SU-DHL-6 (cell line): ENCODE results near the gene COQ8B.
"Not testable (repeated sequence)": the region's sequence is repeated elsewhere in the genome, so short reads cannot be mapped to it uniquely, and the experiment has no call there.

Source experiments
- H2AFZ ChIP-seq: fragments of 200-600 bp; sonication (generic); 2 replicates; pipeline ENCODE4 v1.6.1; 2014; ENCODE audit warnings: low read depth, mild to moderate bottlenecking, moderate library complexity, mixed read lengths, antibody characterized with exemption, low read length; ENCODE audit not compliant: severe bottlenecking
- H3F3A ChIP-seq: fragments of 200-600 bp; shearing (Covaris generic); 2 replicates; pipeline ENCODE4 v1.6.0; 2016; ENCODE audit warnings: antibody characterized with exemption, mild to moderate bottlenecking; ENCODE audit not compliant: insufficient read depth
- H3K27ac ChIP-seq: fragments of 200-600 bp; sonication (generic); 2 replicates; pipeline ENCODE4 v1.5.1; 2016; ENCODE audit warnings: low read depth, mild to moderate bottlenecking, low read length, moderate library complexity, mixed read lengths
- H3K27me3 ChIP-seq: fragments of 200-600 bp; sonication (generic), shearing (Covaris generic); 2 replicates; pipeline ENCODE4 v1.6.0; 2014; ENCODE audit warnings: mild to moderate bottlenecking, low read length
- H3K36me3 ChIP-seq: fragments of 200-600 bp; sonication (generic); 2 replicates; pipeline ENCODE4 v1.6.1; 2014; ENCODE audit warnings: mild to moderate bottlenecking, low read length, mixed read lengths
- H3K4me2 ChIP-seq: fragments of 300-600, 200-600 bp; shearing (Covaris generic), sonication (generic); 2 replicates; pipeline ENCODE4 v1.6.0; 2014; ENCODE audit warnings: low read length, low read depth, mild to moderate bottlenecking; ENCODE audit not compliant: poor library complexity, severe bottlenecking
- H3K4me3 ChIP-seq: fragments of 200-600 bp; sonication (generic); 2 replicates; pipeline ENCODE4 v1.5.1; 2014; ENCODE audit warnings: antibody characterized with exemption, low read length, mild to moderate bottlenecking, mixed read lengths; ENCODE audit not compliant: insufficient read depth, poor library complexity, severe bottlenecking
- H3K79me2 ChIP-seq: fragments of 200-600 bp; sonication (generic); 2 replicates; pipeline ENCODE4 v1.6.1; 2014; ENCODE audit warnings: mild to moderate bottlenecking, low read length, moderate library complexity; ENCODE audit not compliant: insufficient read depth
- H3K9ac ChIP-seq: fragments of 200-600 bp; sonication (generic); 2 replicates; pipeline ENCODE4 v1.7.0; 2014; ENCODE audit warnings: mild to moderate bottlenecking, low read length
- H3K9me2 ChIP-seq: fragments of 200-600 bp; sonication (generic); replicated peaks from 2 replicates; pipeline ENCODE4 v1.6.1; 2014; ENCODE audit warnings: low read length; ENCODE audit not compliant: insufficient read depth
- H3K9me3 ChIP-seq: fragments of 200-600 bp; sonication (generic); 2 replicates; pipeline ENCODE4 v1.6.1; 2014; ENCODE audit warnings: low read length, mixed read lengths; ENCODE audit not compliant: insufficient read depth
- H4K20me1 ChIP-seq: fragments of 200-600 bp; sonication (generic); 2 replicates; pipeline ENCODE4 v1.6.1; 2014; ENCODE audit warnings: low read depth, mild to moderate bottlenecking, antibody characterized with exemption, low read length, moderate library complexity, mixed read lengths
- CTCF ChIP-seq: fragments of 200-600 bp; sonication (generic); IDR thresholded peaks from one replicate; pipeline ENCODE4 v1.5.1; 2017; ENCODE audit warnings: antibody characterized with exemption, mild to moderate bottlenecking, low read length, moderate library complexity; ENCODE audit not compliant: insufficient read depth, poor library complexity, severe bottlenecking
- EZH2phosphoT487 ChIP-seq: fragments of 200-600 bp; sonication (generic), shearing (Covaris generic); conservative IDR thresholded peaks from 2 replicates; pipeline ENCODE4 v1.6.1; 2018; ENCODE audit warnings: mild to moderate bottlenecking, antibody characterized with exemption, low read length, moderate library complexity, mixed read lengths

COQ8B gene

GRCh38 chr19:40661616-40662015 lies 55.1 kb downstream of the COQ8B start:
- TF ChIP-seq EZH2phosphoT487 (no peak), CTCF (no peak)
- H3K4me2 ChIP-seq: no peak overlapping the region
- no peaks in the 10 kb centered on the region for H3K9me2 ChIP-seq
- no peak overlapping the region for H3K27ac ChIP-seq
- no peak overlapping the region for H3K4me3 ChIP-seq
- no peaks in the 10 kb centered on the region for H3K9me3 ChIP-seq
- 0 out of 2 replicates have a peak, but pooled peaks cover 4% of the 10 kb centered on the region for H3F3A ChIP-seq
- no peak overlapping the region for H3K9ac ChIP-seq
- no peak overlapping the region for H2AFZ ChIP-seq
- H4K20me1 ChIP-seq: no peaks in the 10 kb centered on the region
- H3K36me3 ChIP-seq: no peaks in the 10 kb centered on the region
- H3K79me2 ChIP-seq: no peaks in the 10 kb centered on the region
- H3K27me3 ChIP-seq: no peaks in the 10 kb centered on the region

GRCh38 chr19:40659566-40659965 lies 57.1 kb downstream of the COQ8B start:
- H2AFZ ChIP-seq: no peak overlapping the region
- no peaks in the 10 kb centered on the region for H4K20me1 ChIP-seq
- no peaks in the 10 kb centered on the region for H3K9me2 ChIP-seq
- H3K27me3 ChIP-seq: no peaks in the 10 kb centered on the region
- no peak overlapping the region for H3K4me2 ChIP-seq
- H3K79me2 ChIP-seq: no peaks in the 10 kb centered on the region
- H3K36me3 ChIP-seq: no peaks in the 10 kb centered on the region
- H3F3A ChIP-seq: 0 out of 2 replicates have a peak, but pooled peaks cover 4% of the 10 kb centered on the region
- H3K9ac ChIP-seq: no peak overlapping the region
- H3K9me3 ChIP-seq: no peaks in the 10 kb centered on the region
- TF ChIP-seq EZH2phosphoT487 (no peak), CTCF (no peak)
- no peak overlapping the region for H3K27ac ChIP-seq
- H3K4me3 ChIP-seq: no peak overlapping the region

GRCh38 chr19:40659116-40659515 lies 57.6 kb downstream of the COQ8B start:
- no peak overlapping the region for H3K9ac ChIP-seq
- H3K4me3 ChIP-seq: no peak overlapping the region
- TF ChIP-seq EZH2phosphoT487 (no peak), CTCF (no peak)
- no peak overlapping the region for H3K27ac ChIP-seq
- no peaks in the 10 kb centered on the region for H3K9me2 ChIP-seq
- H3K27me3 ChIP-seq: no peaks in the 10 kb centered on the region
- H4K20me1 ChIP-seq: no peaks in the 10 kb centered on the region
- no peak overlapping the region for H2AFZ ChIP-seq
- H3K79me2 ChIP-seq: no peaks in the 10 kb centered on the region
- no peak overlapping the region for H3K4me2 ChIP-seq
- 0 out of 2 replicates have a peak, but pooled peaks cover 4% of the 10 kb centered on the region for H3F3A ChIP-seq
- no peaks in the 10 kb centered on the region for H3K36me3 ChIP-seq
- H3K9me3 ChIP-seq: no peaks in the 10 kb centered on the region

- Histone ChIP-seq H4K20me1 (no peaks in the 10 kb centered on the region), H3K9me3 (no peaks in the 10 kb centered on the region), H3K27me3 (no peaks in the 10 kb centered on the region), H3K9me2 (no peaks in the 10 kb centered on the region), H3F3A (0 out of 2 replicates have a peak, but pooled peaks cover under 1% of the 10 kb centered on the region), H3K27ac (no peak overlapping the region), H3K79me2 (no peaks in the 10 kb centered on the region), H3K4me3 (no peak overlapping the region), H2AFZ (no peak overlapping the region), H3K4me2 (no peak overlapping the region), H3K9ac (no peak overlapping the region), H3K36me3 (no peaks in the 10 kb centered on the region)
- TF ChIP-seq EZH2phosphoT487 (no peak), CTCF (no peak)
Measured at GRCh38 chr19:40658031-40658430, 58.7 kb downstream of the COQ8B start.

- H2AFZ ChIP-seq, H3K36me3 ChIP-seq, H3K4me2 ChIP-seq, H3K4me3 ChIP-seq, H3K27ac ChIP-seq, H3K27me3 ChIP-seq, H3K9me2 ChIP-seq, H4K20me1 ChIP-seq, H3K79me2 ChIP-seq, H3K9me3 ChIP-seq, H3F3A ChIP-seq, H3K9ac ChIP-seq: not testable (repeated sequence)
Measured at GRCh38 chr19:40655684-40656083, 61.0 kb downstream of the COQ8B start.
